ENCODE measurements around the gene NFIC.
"Not testable (repeated sequence)": the region's sequence is repeated elsewhere in the genome, so short reads cannot be mapped to it uniquely, and the experiment has no call there.

NFIC gene

DNA sequence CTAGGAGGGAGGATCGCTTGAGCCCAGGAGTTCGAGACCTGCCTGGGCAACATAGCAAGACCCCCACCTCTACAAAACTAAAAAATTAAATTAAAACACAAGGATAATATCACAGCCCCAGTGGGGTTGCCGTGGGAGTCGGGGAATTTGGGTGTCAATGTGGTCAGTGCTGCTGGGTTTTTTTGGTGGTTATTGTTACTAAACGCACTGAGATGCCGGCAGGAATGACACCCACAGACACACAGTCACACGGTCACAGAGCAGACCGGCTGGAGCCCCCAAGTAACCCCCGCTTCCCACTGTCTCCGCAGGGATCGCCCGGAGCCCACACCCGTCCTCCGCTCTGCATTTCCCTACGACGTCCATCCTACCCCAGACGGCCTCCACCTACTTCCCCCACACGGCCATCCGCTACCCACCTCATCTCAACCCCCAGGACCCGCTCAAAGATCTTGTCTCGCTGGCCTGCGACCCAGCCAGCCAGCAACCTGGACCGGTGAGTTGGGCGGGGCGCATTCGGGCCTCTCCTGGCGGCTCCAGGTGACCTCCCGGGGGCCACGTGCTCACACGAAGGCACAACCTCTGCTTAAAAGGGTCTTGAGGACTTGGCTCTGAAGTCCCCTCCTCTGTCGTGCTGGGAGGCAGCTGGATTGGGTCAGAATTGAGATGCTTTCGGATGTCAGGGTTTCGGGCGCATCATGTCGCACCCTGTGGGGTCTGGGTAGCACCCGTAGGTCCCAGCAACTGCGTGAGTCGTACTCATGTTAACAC is 86.0 kb downstream of the NFIC start:
- H3K9me2 ChIP-seq (ENCODE audit: low read depth, low read length) = no peaks in the 10 kb centered on the region
- TF ChIP-seq EZH2 (IDR thresholded peaks at IDR 0.05; ENCODE audit: borderline replicate concordance, low read length) (no peak), CTCF (IDR thresholded peaks at IDR 0.05; ENCODE audit: low read length) (no peak)
- no peak overlapping the region for H3K27ac ChIP-seq (ENCODE audit: low read depth, low read length, poor library complexity, severe bottlenecking)
- H4K20me1 ChIP-seq (ENCODE audit: insufficient read depth, low read length) = no peaks in the 10 kb centered on the region
- no peaks in the 10 kb centered on the region for H3F3A ChIP-seq (ENCODE audit: insufficient read depth, low read length)
- H3K79me2 ChIP-seq (ENCODE audit: insufficient read depth, low read length) = no peaks in the 10 kb centered on the region
- no peaks in the 10 kb centered on the region; the same call in 1 of the 2 replicates for H3K36me3 ChIP-seq (ENCODE audit: insufficient read depth, low read length)
- H3K4me2 ChIP-seq (ENCODE audit: low read length) = no peak overlapping the region
- no peak overlapping the region for H3K9ac ChIP-seq (ENCODE audit: low read length)
- no peaks in the 10 kb centered on the region for H3K27me3 ChIP-seq (ENCODE audit: insufficient read depth, low read length)
- H3K4me3 ChIP-seq (ENCODE audit: low read depth, low read length, poor library complexity, severe bottlenecking) = no peak overlapping the region
- no peaks in the 10 kb centered on the region for H3K4me1 ChIP-seq (ENCODE audit: insufficient read depth, low read length, severe bottlenecking)
- no peaks in the 10 kb centered on the region for H3K9me3 ChIP-seq (ENCODE audit: low read length)
- no peak overlapping the region for H2AFZ ChIP-seq (ENCODE audit: low read length)

DNA sequence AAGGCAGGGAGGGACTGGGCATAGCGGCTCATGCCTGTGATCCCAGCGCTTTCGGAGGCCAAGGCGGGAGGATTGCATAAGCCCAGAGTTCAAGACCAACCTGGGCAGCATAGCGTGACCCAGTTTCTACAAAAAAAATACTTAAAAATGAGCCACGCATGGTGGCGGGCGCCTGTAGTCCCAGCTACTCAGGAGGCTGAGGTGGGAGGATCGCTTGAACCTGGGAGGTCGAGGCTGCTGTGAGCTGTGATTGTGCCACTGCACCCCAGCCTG is 86.5 kb downstream of the NFIC start:
- H3K9ac ChIP-seq (ENCODE audit: low read length); H3K36me3 ChIP-seq (ENCODE audit: insufficient read depth, low read length); H3K4me3 ChIP-seq (ENCODE audit: low read depth, low read length, poor library complexity, severe bottlenecking); H3K9me3 ChIP-seq (ENCODE audit: low read length); H3K9me2 ChIP-seq (ENCODE audit: low read depth, low read length); H3K79me2 ChIP-seq (ENCODE audit: insufficient read depth, low read length); H2AFZ ChIP-seq (ENCODE audit: low read length); H3K27me3 ChIP-seq (ENCODE audit: insufficient read depth, low read length); H3K4me2 ChIP-seq (ENCODE audit: low read length); H3K27ac ChIP-seq (ENCODE audit: low read depth, low read length, poor library complexity, severe bottlenecking); H4K20me1 ChIP-seq (ENCODE audit: insufficient read depth, low read length); H3F3A ChIP-seq (ENCODE audit: insufficient read depth, low read length); H3K4me1 ChIP-seq (ENCODE audit: insufficient read depth, low read length, severe bottlenecking): not testable (repeated sequence)

GRCh38 chr19:3453840-3454239 is 87.5 kb downstream of the NFIC start:
- Histone ChIP-seq H3K4me1 (ENCODE audit: insufficient read depth, low read length, severe bottlenecking) (no peaks in the 10 kb centered on the region), H4K20me1 (ENCODE audit: insufficient read depth, low read length) (no peaks in the 10 kb centered on the region), H3K79me2 (ENCODE audit: insufficient read depth, low read length) (no peaks in the 10 kb centered on the region), H2AFZ (ENCODE audit: low read length) (no peak overlapping the region), H3K27me3 (ENCODE audit: insufficient read depth, low read length) (no peaks in the 10 kb centered on the region), H3K27ac (ENCODE audit: low read depth, low read length, poor library complexity, severe bottlenecking) (no peak overlapping the region), H3K9ac (ENCODE audit: low read length) (no peak overlapping the region), H3K9me3 (ENCODE audit: low read length) (no peaks in the 10 kb centered on the region), H3K4me3 (ENCODE audit: low read depth, low read length, poor library complexity, severe bottlenecking) (no peak overlapping the region), H3K36me3 (ENCODE audit: insufficient read depth, low read length) (no peaks in the 10 kb centered on the region; the same call in 1 of the 2 replicates), H3K9me2 (ENCODE audit: low read depth, low read length) (no peaks in the 10 kb centered on the region), H3K4me2 (ENCODE audit: low read length) (no peak overlapping the region), H3F3A (ENCODE audit: insufficient read depth, low read length) (no peaks in the 10 kb centered on the region)
- TF ChIP-seq EZH2 (IDR thresholded peaks at IDR 0.05; ENCODE audit: borderline replicate concordance, low read length) (no peak), CTCF (IDR thresholded peaks at IDR 0.05; ENCODE audit: low read length) (no peak)

All from OCI-LY1 (cell line).